GM12801 (cell line): Measurements from ENCODE around the gene SORCS2.

Experiments
- TF ChIP-seq, protein P1 (sequence below): IDR thresholded peaks from one replicate; pipeline ENCODE4 v1.5.1; 2011; ENCODE audit warnings: control low read depth; ENCODE audit not compliant: insufficient read length; ENCODE audit errors: extremely low read depth

Gene SORCS2

DNA sequence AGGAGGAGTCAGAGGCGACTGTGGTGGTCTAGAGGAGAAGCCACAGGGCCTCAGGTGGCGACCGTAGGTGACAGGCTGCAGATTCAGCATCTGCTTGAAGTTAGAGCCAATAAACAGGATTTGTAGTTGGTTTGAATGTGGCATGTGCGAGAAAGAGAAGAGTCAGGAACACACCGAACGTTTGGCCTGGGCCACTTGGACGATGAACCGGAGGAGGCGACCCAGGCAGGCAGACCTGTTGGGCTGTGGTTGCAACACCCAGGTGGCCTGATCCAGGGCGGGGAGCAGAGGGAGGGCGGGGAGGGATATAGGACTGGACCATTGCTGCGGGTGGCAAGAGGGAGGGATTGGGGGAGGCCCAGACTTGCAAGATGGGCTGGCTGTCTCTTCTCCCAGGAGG, 252.4 kb downstream of the SORCS2 start:
- TF ChIP-seq, protein P1, sequence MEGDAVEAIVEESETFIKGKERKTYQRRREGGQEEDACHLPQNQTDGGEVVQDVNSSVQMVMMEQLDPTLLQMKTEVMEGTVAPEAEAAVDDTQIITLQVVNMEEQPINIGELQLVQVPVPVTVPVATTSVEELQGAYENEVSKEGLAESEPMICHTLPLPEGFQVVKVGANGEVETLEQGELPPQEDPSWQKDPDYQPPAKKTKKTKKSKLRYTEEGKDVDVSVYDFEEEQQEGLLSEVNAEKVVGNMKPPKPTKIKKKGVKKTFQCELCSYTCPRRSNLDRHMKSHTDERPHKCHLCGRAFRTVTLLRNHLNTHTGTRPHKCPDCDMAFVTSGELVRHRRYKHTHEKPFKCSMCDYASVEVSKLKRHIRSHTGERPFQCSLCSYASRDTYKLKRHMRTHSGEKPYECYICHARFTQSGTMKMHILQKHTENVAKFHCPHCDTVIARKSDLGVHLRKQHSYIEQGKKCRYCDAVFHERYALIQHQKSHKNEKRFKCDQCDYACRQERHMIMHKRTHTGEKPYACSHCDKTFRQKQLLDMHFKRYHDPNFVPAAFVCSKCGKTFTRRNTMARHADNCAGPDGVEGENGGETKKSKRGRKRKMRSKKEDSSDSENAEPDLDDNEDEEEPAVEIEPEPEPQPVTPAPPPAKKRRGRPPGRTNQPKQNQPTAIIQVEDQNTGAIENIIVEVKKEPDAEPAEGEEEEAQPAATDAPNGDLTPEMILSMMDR: no peak

DNA sequence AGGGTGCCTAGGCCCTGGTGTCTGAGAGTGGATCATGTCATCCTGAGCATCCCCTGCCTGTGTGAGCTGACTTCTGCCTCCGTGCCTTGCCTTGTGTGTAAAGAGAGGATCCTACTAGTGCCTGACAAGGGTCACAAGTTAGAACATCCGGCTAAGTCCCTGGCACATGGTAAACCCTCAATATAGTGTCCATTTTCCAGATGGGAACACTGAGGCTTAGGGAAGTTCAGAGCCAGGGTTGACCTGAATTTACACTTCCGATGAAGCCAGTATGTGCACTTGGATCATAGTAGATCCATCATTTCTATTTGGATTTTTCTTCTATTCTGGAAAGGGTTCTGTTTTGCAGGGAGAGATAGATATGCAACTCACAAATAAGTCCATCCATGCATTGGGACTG, 254.9 kb downstream of the SORCS2 start:
- TF ChIP-seq, protein P1: no peak

DNA sequence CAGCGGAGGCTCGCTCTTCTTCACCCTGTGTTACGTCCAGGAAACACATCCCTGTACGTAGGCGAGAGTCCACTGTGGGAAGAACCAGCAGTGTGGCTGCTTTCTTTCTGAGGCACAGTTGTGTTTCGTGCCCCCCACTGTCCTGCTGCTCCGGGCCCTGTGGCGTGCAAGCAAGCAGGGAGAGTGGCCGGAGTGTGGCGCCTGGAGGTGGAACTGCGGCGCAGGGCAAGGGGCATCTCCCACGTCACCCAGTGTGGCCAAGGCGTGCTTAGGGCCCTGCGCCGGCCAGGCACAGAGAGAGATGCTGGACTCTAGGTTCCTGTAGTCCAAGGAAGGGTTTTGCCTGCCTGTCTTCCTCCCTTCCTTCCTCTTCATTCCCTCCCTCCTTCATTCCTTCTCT, 255.7 kb downstream of the SORCS2 start:
- TF ChIP-seq, protein P1: no peak

DNA sequence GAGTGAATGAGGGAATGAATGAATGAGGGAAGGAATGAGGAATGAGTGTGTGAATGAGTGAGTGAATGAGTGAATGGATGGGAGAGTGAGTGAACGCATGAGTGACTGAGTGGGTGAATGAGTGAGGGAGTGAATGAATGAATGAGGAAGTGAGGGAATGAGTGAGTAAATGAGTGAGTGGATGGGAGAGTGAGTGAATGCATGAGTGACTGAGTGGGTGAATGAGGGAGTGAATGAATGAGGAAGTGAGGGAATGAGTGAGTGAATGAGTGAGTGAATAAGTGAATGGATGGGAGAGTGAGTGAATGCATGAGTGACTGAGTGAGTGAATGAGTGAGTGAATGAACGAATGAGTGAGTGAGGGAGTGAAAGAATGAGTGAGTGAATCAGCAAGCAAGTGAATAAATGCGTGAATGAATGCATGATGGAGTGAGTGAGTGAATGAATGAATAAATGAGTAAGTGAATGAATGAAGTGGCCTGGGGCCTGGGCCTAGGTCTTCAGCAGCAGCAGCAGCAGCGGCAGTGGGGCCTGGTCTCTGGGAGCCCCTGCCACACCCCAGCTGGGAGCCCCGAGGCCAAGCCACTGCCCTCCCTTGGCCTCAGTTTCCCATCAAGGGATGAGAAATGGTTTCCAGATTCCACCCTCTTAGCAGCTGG, 258.6 kb downstream of the SORCS2 start:
- TF ChIP-seq, protein P1: no peak

DNA sequence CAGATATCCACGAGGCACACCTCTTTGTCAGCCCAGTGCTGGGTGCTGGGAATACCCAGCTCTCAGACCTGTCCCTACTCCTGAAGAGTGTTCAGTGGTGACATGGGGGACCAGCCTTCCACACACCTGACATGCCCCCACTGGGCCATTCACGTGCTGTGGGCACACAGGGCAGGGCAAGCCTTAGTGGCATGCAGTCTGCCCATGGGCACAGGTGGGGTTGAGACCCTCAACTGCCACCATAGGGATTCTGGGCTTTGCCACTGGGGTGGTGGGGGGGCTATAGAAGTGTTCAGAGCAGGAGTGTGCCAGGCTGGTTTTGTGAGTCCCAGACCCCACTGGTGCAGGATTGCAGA, 259.1 kb downstream of the SORCS2 start:
- TF ChIP-seq, protein P1: no peak

DNA sequence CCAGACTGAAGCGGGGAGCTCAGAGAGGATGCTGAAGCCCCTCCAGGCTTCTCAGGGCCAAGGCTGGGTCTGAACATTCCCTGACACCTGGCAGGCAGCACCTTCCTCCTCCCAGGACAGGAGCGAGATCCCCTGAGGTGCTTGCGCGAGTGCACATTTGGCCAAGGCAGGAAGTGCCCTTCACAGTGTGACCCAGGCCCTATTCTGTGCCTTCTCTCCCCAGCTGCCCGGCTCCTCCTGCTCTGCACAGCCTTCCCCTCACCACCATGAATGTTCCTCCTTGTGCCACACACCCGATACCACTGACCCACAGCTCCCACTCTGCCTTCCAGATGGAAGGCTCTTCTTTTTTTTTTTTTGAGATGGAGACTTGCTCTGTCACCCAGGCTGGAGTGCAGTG, 259.5 kb downstream of the SORCS2 start:
- TF ChIP-seq, protein P1: no peak

DNA sequence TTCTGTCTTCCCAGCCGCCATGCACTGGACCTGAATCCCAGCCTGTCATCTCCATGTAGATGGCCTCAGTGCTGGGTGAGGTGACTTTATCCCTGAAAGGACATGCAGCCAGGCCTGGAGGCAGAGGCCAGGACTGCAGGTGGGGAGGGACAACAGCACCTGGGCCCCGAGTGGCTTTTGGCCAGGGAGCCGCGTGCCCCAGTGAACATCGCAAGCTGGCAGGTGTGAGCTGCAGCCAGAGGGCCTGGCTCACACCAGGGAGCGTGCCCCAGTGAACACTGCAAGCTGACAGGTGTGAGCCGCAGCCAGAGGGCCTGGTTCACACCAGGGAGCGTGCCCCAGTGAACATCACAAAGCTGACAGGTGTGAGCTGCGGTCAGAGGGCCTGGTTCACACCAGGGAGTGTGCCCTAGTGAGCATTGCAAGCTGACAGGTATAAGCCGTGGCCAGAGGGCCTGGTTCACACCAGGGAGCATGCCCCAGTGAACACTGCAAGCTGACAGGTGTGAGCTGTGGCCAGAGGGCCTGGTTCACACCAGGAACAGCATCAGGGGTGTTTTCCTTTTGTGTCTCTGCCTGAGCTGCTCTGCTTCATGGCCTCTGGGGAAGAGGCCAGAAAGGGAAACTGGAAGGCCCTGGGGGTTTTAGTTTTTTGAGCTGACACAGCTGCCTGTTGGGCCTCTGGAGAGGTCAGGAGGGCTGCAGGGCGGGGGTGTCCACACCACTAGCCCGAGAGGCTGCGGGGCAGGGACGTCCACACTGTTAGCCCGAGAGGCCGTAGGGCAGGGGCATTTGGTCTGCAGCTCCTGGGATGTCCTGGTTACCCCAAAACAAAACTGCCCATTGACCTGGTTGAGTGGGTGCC, 265.1 kb downstream of the SORCS2 start:
- TF ChIP-seq, protein P1: no peak
